ENCODE results near the gene POLQ.
A peak's percentile ranks its signal among the peaks of the same experiment; 100 is the strongest.
"Not testable (repeated sequence)": the region's sequence is repeated elsewhere in the genome, so short reads cannot be mapped to it uniquely, and the experiment has no call there.

The POLQ gene

GRCh38 chr3:121545574-121546455, at the start of gene POLQ:
POLQ (minus strand) TSS chr3:121545988; CDS start chr3:121545877, 111 bp downstream.
- Histone ChIP-seq H3K4me1 (peaks cover 19% of the 10 kb centered on the region), H3K4me3 (peak within 1 kb of the TSS; percentile 81), H3K27me3 (no peaks in the 10 kb centered on the region), H3K9ac (peak within 1 kb of the TSS; percentile 82), H3K27ac (peak within 1 kb of the TSS; percentile 76), H3K4me2 (peak within 1 kb of the TSS; percentile 92), H3K9me3 (no peaks in the 10 kb centered on the region), H3K36me3 (peaks cover 33% of the 10 kb centered on the region), H4K20me1 (no peaks in the 10 kb centered on the region)
- TF ChIP-seq Cebpa-rat (IDR thresholded peaks at IDR 0.05), result no peak

- Histone ChIP-seq H3K27me3 (no peaks in the 10 kb centered on the region), H3K4me1 (no peaks in the 10 kb centered on the region), H3K4me3 (no peak overlapping the region), H3K36me3 (no peaks in the 10 kb centered on the region), H4K20me1 (no peaks in the 10 kb centered on the region), H3K27ac (no peak overlapping the region), H3K9ac (no peak overlapping the region), H3K9me3 (no peaks in the 10 kb centered on the region), H3K4me2 (no peak overlapping the region)
- TF ChIP-seq Cebpa-rat (IDR thresholded peaks at IDR 0.05), result no peak
Observed at GRCh38 chr3:121594850-121595249, 49.1 kb upstream of the POLQ start.

GRCh38 chr3:121593806-121594205, 48.0 kb upstream of the POLQ start:
- H3K4me2 ChIP-seq, H3K4me3 ChIP-seq, H3K9me3 ChIP-seq, H4K20me1 ChIP-seq, H3K27me3 ChIP-seq, H3K4me1 ChIP-seq, H3K36me3 ChIP-seq, H3K27ac ChIP-seq, H3K9ac ChIP-seq: not testable (repeated sequence)

GRCh38 chr3:121592856-121593702, 47.3 kb upstream of the POLQ start, which contains the start of gene FBXO40:
FBXO40 (plus strand) TSS chr3:121593379; CDS start chr3:121620576, 27,197 bp downstream.
- Histone ChIP-seq H4K20me1 (no peaks in the 10 kb centered on the region), H3K9ac (no peak within 1 kb of the TSS), H3K27ac (no peak within 1 kb of the TSS), H3K4me1 (no peaks in the 10 kb centered on the region), H3K4me3 (no peak within 1 kb of the TSS), H3K9me3 (no peaks in the 10 kb centered on the region), H3K4me2 (no peak within 1 kb of the TSS), H3K27me3 (no peaks in the 10 kb centered on the region), H3K36me3 (no peaks in the 10 kb centered on the region)
- TF ChIP-seq Cebpa-rat (IDR thresholded peaks at IDR 0.05), result no peak

GRCh38 chr3:121584418-121584817, 38.6 kb upstream of the POLQ start:
- no peak overlapping the region for H3K4me2 ChIP-seq
- H3K9ac ChIP-seq, result no peak overlapping the region
- no peaks in the 10 kb centered on the region for H4K20me1 ChIP-seq
- no peaks in the 10 kb centered on the region for H3K36me3 ChIP-seq
- no peak overlapping the region for H3K4me3 ChIP-seq
- no peak overlapping the region for H3K27ac ChIP-seq
- TF ChIP-seq Cebpa-rat (IDR thresholded peaks at IDR 0.05), result no peak
- H3K9me3 ChIP-seq, result no peaks in the 10 kb centered on the region
- H3K4me1 ChIP-seq, result no peaks in the 10 kb centered on the region
- H3K27me3 ChIP-seq, result no peaks in the 10 kb centered on the region

- Histone ChIP-seq H3K9me3 (no peaks in the 10 kb centered on the region), H4K20me1 (no peaks in the 10 kb centered on the region), H3K4me3 (no peak overlapping the region), H3K4me1 (no peaks in the 10 kb centered on the region), H3K9ac (no peak overlapping the region), H3K27ac (no peak overlapping the region), H3K36me3 (no peaks in the 10 kb centered on the region), H3K27me3 (no peaks in the 10 kb centered on the region), H3K4me2 (no peak overlapping the region)
- no peak for TF ChIP-seq Cebpa-rat (IDR thresholded peaks at IDR 0.05)
Observed at GRCh38 chr3:121581691-121582090, 35.9 kb upstream of the POLQ start.

- H3K4me1 ChIP-seq, result no peaks in the 10 kb centered on the region
- H4K20me1 ChIP-seq, result no peaks in the 10 kb centered on the region
- H3K27me3 ChIP-seq, result no peaks in the 10 kb centered on the region
- no peak overlapping the region for H3K4me3 ChIP-seq
- no peaks in the 10 kb centered on the region for H3K36me3 ChIP-seq
- H3K27ac ChIP-seq, result no peak overlapping the region
- no peak for TF ChIP-seq Cebpa-rat (IDR thresholded peaks at IDR 0.05)
- H3K4me2 ChIP-seq, result no peak overlapping the region
- H3K9ac ChIP-seq, result no peak overlapping the region
- H3K9me3 ChIP-seq, result no peaks in the 10 kb centered on the region
Observed at GRCh38 chr3:121574449-121574848, 28.7 kb upstream of the POLQ start.

- no peak within 1 kb of the TSS for H3K4me3 ChIP-seq
- H3K9me3 ChIP-seq, result no peaks in the 10 kb centered on the region
- no peaks in the 10 kb centered on the region for H4K20me1 ChIP-seq
- no peak within 1 kb of the TSS for H3K4me2 ChIP-seq
- H3K27ac ChIP-seq, result no peak within 1 kb of the TSS
- no peaks in the 10 kb centered on the region for H3K36me3 ChIP-seq
- no peaks in the 10 kb centered on the region for H3K4me1 ChIP-seq
- H3K9ac ChIP-seq, result no peak within 1 kb of the TSS
- H3K27me3 ChIP-seq, result no peaks in the 10 kb centered on the region
- TF ChIP-seq Cebpa-rat (IDR thresholded peaks at IDR 0.05), result no peak
Observed at GRCh38 chr3:121567649-121568048, 21.9 kb upstream of the POLQ start, which contains the start of gene ARGFX. ARGFX (plus strand) TSS chr3:121567949; CDS start chr3:121570714, 2,765 bp downstream.

GRCh38 chr3:121566773-121567172, 21.0 kb upstream of the POLQ start:
- H3K36me3 ChIP-seq, result no peaks in the 10 kb centered on the region
- H3K27ac ChIP-seq, result no peak overlapping the region
- no peaks in the 10 kb centered on the region for H4K20me1 ChIP-seq
- H3K4me1 ChIP-seq, result no peaks in the 10 kb centered on the region
- no peak overlapping the region for H3K4me3 ChIP-seq
- H3K9me3 ChIP-seq, result no peaks in the 10 kb centered on the region
- no peak overlapping the region for H3K9ac ChIP-seq
- no peak overlapping the region for H3K4me2 ChIP-seq
- no peaks in the 10 kb centered on the region for H3K27me3 ChIP-seq
- TF ChIP-seq Cebpa-rat (IDR thresholded peaks at IDR 0.05), result no peak

- H3K4me3 ChIP-seq, result no peak overlapping the region
- no peaks in the 10 kb centered on the region for H3K36me3 ChIP-seq
- H3K9ac ChIP-seq, result no peak overlapping the region
- H3K9me3 ChIP-seq, result no peaks in the 10 kb centered on the region
- H3K4me1 ChIP-seq, result no peaks in the 10 kb centered on the region
- H3K27me3 ChIP-seq, result no peaks in the 10 kb centered on the region
- no peaks in the 10 kb centered on the region for H4K20me1 ChIP-seq
- H3K27ac ChIP-seq, result no peak overlapping the region
- TF ChIP-seq Cebpa-rat (IDR thresholded peaks at IDR 0.05), result no peak
- H3K4me2 ChIP-seq, result no peak overlapping the region
Observed at GRCh38 chr3:121562148-121562547, 16.4 kb upstream of the POLQ start.
